ENCODE data around the gene IL10.
"Not testable (repeated sequence)": the region's sequence is repeated elsewhere in the genome, so short reads cannot be mapped to it uniquely, and the experiment has no call there.

Gene IL10

DNA sequence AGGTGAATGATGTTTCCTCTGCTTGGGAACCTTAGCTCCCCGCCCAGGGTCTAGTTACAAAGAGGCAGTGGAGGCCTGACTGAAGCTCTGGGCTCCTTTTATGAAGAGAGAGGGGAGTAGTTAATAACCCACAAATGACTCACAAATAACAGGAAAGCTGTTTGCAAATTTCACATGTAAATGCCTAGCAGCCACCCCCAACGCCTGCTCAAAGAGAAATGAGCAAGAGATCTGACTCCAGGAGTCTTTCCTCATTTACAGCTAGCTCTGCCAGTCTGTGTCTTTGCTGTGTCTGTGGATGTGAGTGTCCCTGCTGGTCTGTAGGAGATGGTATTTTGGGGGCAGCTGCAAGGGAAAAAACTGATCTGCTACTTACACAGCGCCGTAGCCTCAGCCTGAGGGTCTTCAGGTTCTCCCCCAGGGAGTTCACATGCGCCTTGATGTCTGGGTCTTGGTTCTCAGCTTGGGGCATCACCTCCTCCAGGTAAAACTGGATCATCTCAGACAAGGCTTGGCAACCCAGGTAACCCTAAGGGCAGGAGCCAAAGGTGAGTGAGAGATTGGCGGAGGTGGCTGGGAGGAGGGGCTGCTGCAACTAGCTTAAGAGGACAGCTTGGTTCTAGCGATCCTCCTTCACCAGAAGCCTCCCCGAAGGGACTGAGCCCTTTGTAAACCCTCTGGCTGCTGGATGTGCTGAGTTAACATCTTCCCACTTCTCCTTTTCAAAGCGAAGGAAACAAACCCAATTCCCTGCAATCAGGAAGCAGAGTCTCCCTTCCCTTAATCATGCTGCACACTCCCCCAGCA, 1.6 kb downstream of the IL10 start, which contains the start of gene IL19:
TSS of gene IL19 (plus strand) at position 243 of the 807 bp plus-strand sequence. CDS start 65,890 bp downstream, outside the sequence.
- peak; percentile 74 for DNase-seq
- in situ Hi-C loops (cut with MboI; ENCODE audit: low pct_unique_long_range_greater_than_20kb, low sequenced_read_pairs): no loop called here

DNA sequence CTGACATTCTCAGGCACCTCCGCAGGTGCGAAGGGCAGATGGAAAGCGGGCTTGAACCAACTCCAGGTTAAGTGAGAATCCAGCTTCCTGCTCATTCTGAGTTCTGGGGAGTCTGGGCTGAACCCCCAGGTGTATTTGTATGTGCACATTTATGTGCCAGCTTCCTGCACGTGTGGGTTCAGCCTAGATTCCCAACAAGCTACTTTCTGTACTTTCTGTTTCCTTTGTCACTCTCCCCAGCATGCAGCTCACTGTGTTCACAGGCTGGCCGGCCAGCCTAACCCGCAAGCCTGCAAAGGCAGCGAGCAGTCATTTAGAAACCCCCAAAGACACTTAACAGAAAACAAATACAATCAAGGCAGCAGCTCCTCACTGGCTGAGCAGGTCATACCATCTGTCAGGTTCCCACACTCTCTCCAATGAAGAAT, 3.0 kb downstream of the IL10 start:
- in situ Hi-C loops (cut with MboI; ENCODE audit: low pct_unique_long_range_greater_than_20kb, low sequenced_read_pairs): no loop called here

DNA sequence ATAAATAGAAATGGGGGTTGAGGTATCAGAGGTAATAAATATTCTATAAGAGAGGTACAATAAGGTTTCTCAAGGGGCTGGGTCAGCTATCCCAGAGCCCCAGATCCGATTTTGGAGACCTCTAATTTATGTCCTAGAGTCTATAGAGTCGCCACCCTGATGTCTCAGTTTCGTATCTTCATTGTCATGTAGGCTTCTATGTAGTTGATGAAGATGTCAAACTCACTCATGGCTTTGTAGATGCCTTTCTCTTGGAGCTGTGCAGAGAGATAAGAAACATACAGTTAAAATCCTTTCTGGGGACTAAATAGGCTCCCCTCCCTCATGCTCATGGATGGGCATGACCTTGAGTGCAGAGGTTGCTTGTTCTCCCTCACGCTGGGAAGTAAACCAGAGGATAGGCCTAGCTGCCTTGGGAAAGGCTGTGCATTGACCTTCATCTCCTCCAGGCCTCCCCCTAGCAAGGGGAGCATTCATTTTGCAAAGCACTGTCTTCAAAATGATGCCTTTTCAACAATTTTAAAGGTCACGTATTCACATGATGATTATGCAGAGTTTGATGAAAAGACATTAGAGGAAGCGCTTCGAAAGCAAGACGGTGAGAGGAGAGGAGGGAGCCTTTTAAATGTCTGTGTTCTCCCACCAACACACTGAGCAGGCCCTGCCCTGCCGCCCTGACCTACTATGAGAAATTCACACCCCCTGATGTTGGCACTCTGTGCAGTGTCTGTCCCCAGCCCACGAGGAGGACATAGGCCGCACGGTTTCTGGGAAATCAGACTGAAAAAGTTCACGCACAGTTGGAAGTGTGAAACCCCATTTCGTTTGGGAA, 3.6 kb downstream of the IL10 start:
- DNase-seq: no peak
- in situ Hi-C loops (cut with MboI; ENCODE audit: low pct_unique_long_range_greater_than_20kb, low sequenced_read_pairs): no loop called here

More for the DNA sequence above, 3.0 kb downstream of the IL10 start:
- no peak for DNase-seq

- in situ Hi-C loops (cut with MboI; ENCODE audit: low pct_unique_long_range_greater_than_20kb, low sequenced_read_pairs): no loop called here
- peak; percentile 60 for DNase-seq
Measured at GRCh38 chr1:206766251-206766856, 5.9 kb downstream of the IL10 start.

- in situ Hi-C loops (cut with MboI; ENCODE audit: low pct_unique_long_range_greater_than_20kb, low sequenced_read_pairs); DNase-seq: not testable (repeated sequence)
Measured at GRCh38 chr1:206765771-206766170, 6.5 kb downstream of the IL10 start.

DNA sequence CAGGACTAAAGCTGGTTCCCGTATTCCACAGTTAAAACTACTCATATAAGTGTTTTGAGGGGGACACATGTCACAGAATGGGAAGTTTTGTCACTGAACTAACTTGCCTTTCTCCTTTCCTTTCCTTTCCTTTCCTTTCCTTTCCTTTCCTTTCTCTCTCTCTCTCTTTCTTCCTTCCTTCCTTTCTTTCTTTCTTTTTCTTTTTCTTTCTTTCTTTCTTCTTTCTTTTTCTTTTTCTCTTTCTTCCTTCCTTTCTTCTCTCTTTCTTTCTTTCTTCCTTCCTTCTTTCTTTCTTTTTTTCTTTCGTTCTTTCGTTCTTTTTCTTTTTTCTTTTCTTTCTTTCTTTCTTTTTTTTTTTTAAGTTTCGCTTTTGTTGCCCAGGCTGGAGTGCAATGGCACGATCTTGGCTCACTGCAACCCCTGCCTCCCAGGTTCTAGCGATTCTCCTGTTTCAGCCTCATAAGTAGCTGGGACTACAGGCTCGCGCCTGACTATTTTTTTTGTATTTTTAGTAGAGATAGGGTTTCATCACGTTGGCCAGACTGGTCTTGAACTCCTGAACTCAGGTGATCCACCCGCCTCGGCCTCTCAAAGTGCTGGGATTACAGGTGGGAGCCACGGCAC, 9.4 kb downstream of the IL10 start:
- DNase-seq; in situ Hi-C loops (cut with MboI; ENCODE audit: low pct_unique_long_range_greater_than_20kb, low sequenced_read_pairs): not testable (repeated sequence)

DNA sequence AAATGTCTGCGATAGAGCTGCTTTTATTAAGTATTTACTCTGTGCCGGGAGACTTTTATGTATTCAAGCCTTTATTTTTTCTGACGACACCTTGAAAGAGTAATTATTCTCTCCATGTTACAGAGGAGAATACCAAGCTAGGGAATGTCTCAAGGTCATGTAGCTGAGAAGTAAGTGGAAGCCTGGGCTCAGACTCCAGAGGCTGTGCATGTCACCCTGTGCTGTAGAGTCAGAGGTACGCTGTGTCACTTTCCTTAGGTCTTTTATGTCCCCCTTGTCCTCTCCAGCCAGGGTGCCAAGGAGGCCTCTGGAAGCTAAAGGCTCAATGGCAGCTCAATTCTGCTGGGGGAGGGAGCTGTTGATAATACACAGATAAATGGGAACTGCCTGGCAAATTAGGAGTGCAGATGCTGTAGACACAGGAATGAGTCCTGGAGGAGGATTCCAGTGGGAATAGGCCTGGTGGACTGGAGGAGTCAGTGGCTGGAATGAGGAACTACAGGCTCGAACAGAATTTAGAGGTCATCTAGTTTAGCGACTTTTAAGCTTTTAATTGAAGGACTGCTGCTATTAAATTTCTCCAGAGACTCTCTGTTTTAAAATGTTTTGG, 11.0 kb downstream of the IL10 start:
- in situ Hi-C loops (cut with MboI; ENCODE audit: low pct_unique_long_range_greater_than_20kb, low sequenced_read_pairs): no loop called here
- no peak for DNase-seq

DNA sequence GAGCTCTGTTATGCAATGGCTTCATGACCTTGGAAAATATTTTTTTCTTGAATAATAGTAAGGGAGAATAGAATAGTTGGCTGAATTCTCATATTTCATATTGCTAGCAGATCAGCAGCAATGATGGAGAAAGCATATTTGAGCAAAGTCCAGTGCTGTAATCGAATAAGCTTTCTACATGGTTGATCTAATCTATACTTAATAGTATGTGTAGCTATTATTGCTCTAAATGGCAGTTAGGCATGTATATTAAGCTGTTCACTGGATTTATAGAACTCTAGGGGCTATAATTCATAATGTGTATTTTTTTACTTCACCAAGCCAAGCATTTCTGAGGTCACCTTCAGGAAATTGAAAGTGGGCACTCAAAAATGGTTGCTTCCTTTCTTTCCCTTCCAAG, 11.7 kb downstream of the IL10 start:
- in situ Hi-C loops (cut with MboI; ENCODE audit: low pct_unique_long_range_greater_than_20kb, low sequenced_read_pairs): no loop called here

DNA sequence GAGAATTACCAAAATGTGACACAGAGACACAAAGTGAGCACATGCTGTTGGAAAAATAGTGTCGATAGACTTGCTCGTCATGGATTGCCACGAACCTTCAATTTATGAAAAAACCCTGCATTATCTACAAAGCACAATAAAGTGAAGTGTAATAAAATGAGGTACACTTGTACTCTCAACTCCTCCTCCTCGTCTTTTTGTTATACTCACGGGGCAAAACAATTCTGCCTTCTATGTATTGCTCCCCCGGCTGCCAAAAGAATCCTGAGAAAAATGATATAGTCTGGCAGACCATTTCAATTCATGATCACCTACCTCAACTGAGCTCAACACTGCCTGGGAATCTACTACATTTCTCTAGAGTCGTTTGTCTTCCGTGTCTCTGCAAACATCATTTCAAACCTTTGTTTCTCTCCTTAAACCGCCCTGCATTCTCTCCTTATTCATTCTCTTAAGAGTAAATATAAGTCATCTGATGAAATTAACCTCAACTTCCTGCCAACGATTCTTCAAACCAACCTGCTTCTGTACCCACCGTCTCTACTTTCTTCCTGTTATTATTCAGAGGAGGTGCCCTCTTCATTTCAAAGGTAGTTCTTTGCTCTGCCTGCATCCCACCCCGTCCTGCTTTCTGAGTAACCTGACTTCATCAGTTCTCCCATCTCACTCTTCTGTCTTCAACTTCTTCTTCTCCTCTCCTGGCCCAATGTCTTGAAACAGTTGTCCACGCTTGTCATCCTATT, 14.6 kb downstream of the IL10 start:
- no peak for DNase-seq
- in situ Hi-C loops (cut with MboI; ENCODE audit: low pct_unique_long_range_greater_than_20kb, low sequenced_read_pairs): no loop called here

More for the DNA sequence above, 11.7 kb downstream of the IL10 start:
- DNase-seq: no peak

DNA sequence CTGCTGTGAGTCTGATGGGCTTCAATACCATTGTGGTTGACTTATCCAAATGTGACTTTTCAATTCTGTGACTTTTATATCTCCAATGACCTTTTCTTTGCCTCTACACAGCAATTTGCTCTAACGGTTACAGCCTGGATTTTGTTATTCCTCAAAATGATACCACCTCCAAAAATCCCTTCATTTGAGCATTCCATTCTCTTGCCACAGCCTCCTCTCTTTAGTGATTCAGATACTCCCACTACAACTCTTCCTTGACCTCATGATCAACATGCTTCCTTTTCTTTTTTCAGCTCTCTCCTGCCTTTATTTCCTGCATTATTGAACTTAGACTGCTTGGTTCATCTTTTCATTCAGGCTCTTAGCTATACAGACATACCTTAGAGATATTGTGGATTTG, 18.3 kb downstream of the IL10 start:
- in situ Hi-C loops (cut with MboI; ENCODE audit: low pct_unique_long_range_greater_than_20kb, low sequenced_read_pairs): no loop called here
- no peak for DNase-seq

- in situ Hi-C loops (cut with MboI; ENCODE audit: low pct_unique_long_range_greater_than_20kb, low sequenced_read_pairs): no loop called here
- no peak for DNase-seq
Measured at GRCh38 chr1:206753141-206753540, 19.2 kb downstream of the IL10 start.

DNA sequence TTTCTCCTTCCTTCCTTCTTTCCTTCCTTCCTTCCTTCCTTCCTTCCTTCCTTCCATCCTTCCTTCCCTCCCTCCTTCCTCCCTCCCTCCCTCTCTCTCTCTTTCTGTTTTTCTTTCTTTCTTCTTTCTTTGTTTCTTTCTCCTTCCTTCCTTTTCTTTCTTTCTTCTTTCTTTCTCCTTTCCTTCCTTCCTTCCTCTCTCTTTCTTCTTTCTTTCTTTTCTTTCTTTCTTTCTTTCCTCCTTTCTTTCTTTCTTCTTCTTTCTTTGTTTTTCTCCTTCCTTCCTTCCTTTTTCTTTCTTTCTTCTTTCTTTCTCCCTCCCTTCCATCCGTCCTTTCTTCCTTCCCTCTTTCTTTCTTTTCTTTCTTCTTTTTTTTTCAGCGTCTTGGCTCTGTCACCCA, 19.8 kb downstream of the IL10 start:
- no peak for DNase-seq
- in situ Hi-C loops (cut with MboI; ENCODE audit: low pct_unique_long_range_greater_than_20kb, low sequenced_read_pairs): no loop called here

DNA sequence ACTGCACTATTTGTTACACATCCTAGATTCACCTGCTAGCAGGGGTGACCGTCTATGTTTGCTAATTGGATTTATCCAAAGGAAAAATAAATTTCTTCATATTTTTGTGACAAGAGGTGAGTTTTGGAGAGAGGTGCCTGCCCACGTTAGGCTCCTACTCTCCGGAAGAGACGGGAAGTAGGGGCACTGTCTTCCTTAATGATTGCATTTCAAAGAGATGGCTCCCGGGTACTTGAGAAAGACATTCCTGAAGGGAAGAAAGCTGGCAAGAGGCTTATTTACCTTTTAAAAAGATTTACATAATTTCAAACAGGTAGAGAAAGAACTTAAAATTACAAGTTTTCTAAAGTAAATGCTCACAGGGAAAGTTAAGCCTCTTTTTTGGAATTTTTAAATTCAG, 20.4 kb downstream of the IL10 start:
- in situ Hi-C loops (cut with MboI; ENCODE audit: low pct_unique_long_range_greater_than_20kb, low sequenced_read_pairs): no loop called here
- no peak for DNase-seq

- DNase-seq: no peak
Measured at GRCh38 chr1:206748348-206749030, 23.8 kb downstream of the IL10 start.

DNA sequence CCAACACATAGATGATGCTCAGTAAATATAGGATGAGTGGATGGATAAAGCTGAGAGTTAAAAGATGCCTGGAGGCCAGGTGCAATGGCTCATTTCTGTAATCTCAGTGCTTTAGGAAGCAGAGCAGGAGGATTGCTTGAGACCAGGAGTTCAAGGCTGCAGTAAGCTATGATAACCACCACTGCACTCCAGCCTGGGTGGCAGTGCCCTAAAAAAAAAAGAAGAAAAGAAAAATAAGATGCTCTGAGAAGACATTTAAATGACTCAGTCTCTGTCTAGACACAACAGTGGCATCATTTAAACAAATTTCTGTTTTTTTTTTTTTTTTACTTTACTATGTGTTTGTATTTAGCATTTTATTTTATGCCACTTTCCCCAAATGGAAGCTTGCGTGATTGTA, 27.0 kb downstream of the IL10 start:
- in situ Hi-C loops (cut with MboI; ENCODE audit: low pct_unique_long_range_greater_than_20kb, low sequenced_read_pairs): loop anchor here (25.0 kb wide), 1 partner anchor 167 kb away; the partner anchor contains the start of gene FCMR
- no peak for DNase-seq

More at GRCh38 chr1:206748348-206749030, 23.8 kb downstream of the IL10 start:
- in situ Hi-C loops (cut with MboI; ENCODE audit: low pct_unique_long_range_greater_than_20kb, low sequenced_read_pairs): loop anchor here (25.0 kb wide), 1 partner anchor 164 kb away; the partner anchor contains the start of gene FCMR

GRCh38 chr1:206744683-206745082, 27.6 kb downstream of the IL10 start:
- DNase-seq: no peak
- in situ Hi-C loops (cut with MboI; ENCODE audit: low pct_unique_long_range_greater_than_20kb, low sequenced_read_pairs): loop anchor here (25.0 kb wide), 1 partner anchor 168 kb away; the partner anchor contains the start of gene FCMR

GRCh38 chr1:206742719-206743383, 29.4 kb downstream of the IL10 start:
- in situ Hi-C loops (cut with MboI; ENCODE audit: low pct_unique_long_range_greater_than_20kb, low sequenced_read_pairs): loop anchor here (25.0 kb wide), 1 partner anchor 169 kb away; the partner anchor contains the start of gene FCMR
- no peak for DNase-seq
